Endothelial cell of umbilical vein (primary cell): ENCODE results near the gene TTI1. TPM values are rescaled to one million over a fixed set of nuclear protein-coding genes. Genes with fewer than 3 reads are reported as not detected.

Experiments used
- BruUV-seq: library from RNA; stranded (reverse); fragments of 400-500 nt; replicated peaks from 2 replicates; lab custom pipeline; 2021; lab: Mats Ljungman, UMichigan
- CTCF ChIA-PET: fragments of 300-600, 350-600 bp; sonication (Branson Sonifier 250); formaldehyde crosslinking; loops from one replicate; lab custom pipeline; 2021; ENCODE audit warnings: antibody characterized with exemption, inconsistent platforms; lab: Charles Lee
- POLR2A ChIA-PET: fragments of 300-600, 350-600 bp; sonication (Branson Sonifier 250); formaldehyde crosslinking; loops from one replicate; lab custom pipeline; 2021; ENCODE audit warnings: antibody characterized with exemption, inconsistent platforms; lab: Charles Lee
- DNase-seq: peaks from one replicate; pipeline ENCODE4 v3.0.0-alpha.2; 2011; ENCODE audit warnings: low read depth, low spot score
- FAIRE-seq: peaks from 2 replicates; lab custom pipeline; 2011; peaks lifted over from hg19 to GRCh38; lab: Jason Lieb, UNC
- H2AFZ ChIP-seq: 2 replicates; pipeline ENCODE4 v1.6.0; 2012; ENCODE audit warnings: low read depth, low read length, control low read depth, inconsistent platforms
- H3K27ac ChIP-seq: 2 replicates; pipeline ENCODE4 v1.5.1; 2011; ENCODE audit warnings: low read depth, mild to moderate bottlenecking, control low read depth, low read length, moderate library complexity; ENCODE audit not compliant: insufficient read depth
- H3K27me3 ChIP-seq, 2 experiments: 2 replicates each; pipeline versions ENCODE4 v1.6.0 to v1.6.1; 2011; ENCODE audit warnings: low read length in 2 of 2, mixed read lengths in 1 of 2; ENCODE audit not compliant: control insufficient read depth in 2 of 2, insufficient read depth in 2 of 2
- H3K36me3 ChIP-seq, 2 experiments: 2 replicates in 1 of 2; 3 replicates in 1 of 2; pipeline ENCODE4 v1.5.1; 2011; ENCODE audit warnings: low read length in 2 of 2, mild to moderate bottlenecking in 1 of 2, moderate library complexity in 1 of 2; ENCODE audit not compliant: control insufficient read depth in 2 of 2, insufficient read depth in 2 of 2; ENCODE audit errors: extremely low read depth in 1 of 2
- H3K4me1 ChIP-seq: 3 replicates; pipeline ENCODE4 v1.5.1; 2011; ENCODE audit warnings: mild to moderate bottlenecking, low read length; ENCODE audit not compliant: control insufficient read depth, insufficient read depth; ENCODE audit errors: extremely low read depth
- H3K4me2 ChIP-seq: 2 replicates; pipeline ENCODE4 v1.6.1; 2011; ENCODE audit warnings: low read length, control low read depth, mixed read lengths; ENCODE audit not compliant: insufficient read depth
- H3K4me3 ChIP-seq, 3 experiments: fragments of 200-600 bp in 1 of 3; sonication (generic), shearing (Covaris generic) in 1 of 3; replicated peaks in 1 of 3; 2 replicates each; pipeline ENCODE4 v1.5.1; 2011 to 2016; ENCODE audit warnings: control low read depth in 3 of 3, low read length in 3 of 3, mild to moderate bottlenecking in 2 of 3, inconsistent platforms in 1 of 3, low read depth in 1 of 3, moderate library complexity in 1 of 3; ENCODE audit not compliant: insufficient read depth in 1 of 3
- H3K79me2 ChIP-seq: 2 replicates; pipeline ENCODE4 v1.6.0; 2012; ENCODE audit warnings: low read length, inconsistent platforms; ENCODE audit not compliant: control insufficient read depth, insufficient read depth
- H3K9ac ChIP-seq: replicated peaks from 2 replicates; pipeline ENCODE3; 2011; ENCODE audit warnings: low read length, control low read depth; ENCODE audit not compliant: insufficient read depth; ENCODE audit errors: extremely low read depth
- H3K9me1 ChIP-seq: replicated peaks from 3 replicates; pipeline ENCODE4 v1.6.0; 2011; ENCODE audit warnings: mild to moderate bottlenecking, low read length; ENCODE audit not compliant: control insufficient read depth, insufficient read depth; ENCODE audit errors: extremely low read depth
- H3K9me3 ChIP-seq: replicated peaks from 2 replicates; pipeline ENCODE4 v1.5.1; 2012; ENCODE audit warnings: low read length, inconsistent platforms; ENCODE audit not compliant: control insufficient read depth, insufficient read depth
- H4K20me1 ChIP-seq: replicated peaks from 2 replicates; pipeline ENCODE3; 2011; ENCODE audit warnings: mild to moderate bottlenecking, low read length; ENCODE audit not compliant: control insufficient read depth, insufficient read depth; ENCODE audit errors: extremely low read depth
- CTCF ChIP-seq, 2 donors: IDR thresholded peaks; 1 replicate in 1 of 2; 2 replicates in 1 of 2; pipeline ENCODE4 v1.5.1; 2011; ENCODE audit warnings: low read length in 2 of 2, mild to moderate bottlenecking in 2 of 2, moderate library complexity in 2 of 2, control low read depth in 1 of 2, inconsistent platforms in 1 of 2, low read depth in 1 of 2; ENCODE audit not compliant: insufficient read depth in 1 of 2; ENCODE audit errors: extremely low read depth in 1 of 2
- POLR2AphosphoS5 ChIP-seq: IDR thresholded peaks from 2 replicates; pipeline ENCODE4 v1.6.1; 2012; ENCODE audit warnings: low read depth, mild to moderate bottlenecking, control low read depth, low read length, moderate library complexity; ENCODE audit not compliant: insufficient read depth
- dilution Hi-C: fragments of 300-500 bp; cut with MboI; formaldehyde crosslinking; loops from one replicate; pipeline ENCODE4 v1.15.0; 2019; ENCODE audit warnings: low sequenced_read_pairs; ENCODE audit not compliant: extremely low pct_ligation_motif_present
- intact Hi-C: fragments of 100-400 bp; cut with micrococcal nuclease; formaldehyde crosslinking; loops from one replicate; pipeline ENCODE4 v1.10.0; 2022
- polyA plus RNA-seq, 4 experiments: library from polyadenylated mRNA; depleted of rRNA in 3 of 4; stranded (reverse) in 3 of 4; unstranded in 1 of 4; fragments of >200 nt; gene quantifications; 2 replicates each; pipeline versions ENCODE4 v1.2.1 to v1.2.3, GENCODE V29; 2011 to 2012; ENCODE audit warnings: missing spikeins in 1 of 4
- total RNA-seq: library from RNA; stranded (reverse); gene quantifications from 2 replicates; pipeline ENCODE4 v1.2.3, GENCODE V29; 2021

The TTI1 gene
- total and polyA plus RNA-seq, 2 donors (not counting 3 experiments of a cell fraction or from before 2014, with no cell fraction given), result 13.2 to 23.2 TPM

- no peak for DNase-seq
- H3K36me3 ChIP-seq, result no peaks in the 10 kb centered on the region
- dilution Hi-C loops, result no loop called here
- no peak overlapping the region for H3K4me3 ChIP-seq
- H4K20me1 ChIP-seq, result no peaks in the 10 kb centered on the region
- H3K27me3 ChIP-seq, result peaks cover 0 to 6% of the 10 kb centered on the region in 2 experiments
- ChIA-PET CTCF (no interaction called here), POLR2A (no interaction called here)
- no peaks in the 10 kb centered on the region for H3K9me3 ChIP-seq
- H3K79me2 ChIP-seq, result no peaks in the 10 kb centered on the region
- H2AFZ ChIP-seq, result no peak overlapping the region
- no peaks in the 10 kb centered on the region for H3K4me1 ChIP-seq
- no peak overlapping the region for H3K9ac ChIP-seq
- no peak overlapping the region for H3K27ac ChIP-seq
- no peaks in the 10 kb centered on the region for H3K9me1 ChIP-seq
- no TSS peak for BruUV-seq
- no peak overlapping the region for H3K4me2 ChIP-seq
- intact Hi-C loops, result no loop called here
- no peak for TF ChIP-seq CTCF (IDR thresholded peaks at IDR 0.05; ENCODE audit: extremely low read depth in 1 of 2, insufficient read depth in 1 of 2, low read depth in 1 of 2, low read length in 2 of 2)
- FAIRE-seq, result no peak
These were observed 98.5 kb downstream of the TTI1 start for GRCh38 chr20:37934634-37935375.

GRCh38 chr20:37933786-37934633 is 99.2 kb downstream of the TTI1 start:
- Histone ChIP-seq H3K9me1 (no peaks in the 10 kb centered on the region), H3K27me3 (peaks cover 0 to 10% of the 10 kb centered on the region in 2 experiments), H4K20me1 (no peaks in the 10 kb centered on the region), H3K4me1 (no peaks in the 10 kb centered on the region), H3K27ac (no peak overlapping the region), H2AFZ (no peak overlapping the region), H3K9ac (no peak overlapping the region), H3K4me3 (no peak overlapping the region), H3K79me2 (no peaks in the 10 kb centered on the region), H3K36me3 (no peaks in the 10 kb centered on the region), H3K4me2 (no peak overlapping the region), H3K9me3 (no peaks in the 10 kb centered on the region)
- ChIA-PET POLR2A (no interaction called here), CTCF (no interaction called here)
- BruUV-seq, result no TSS peak
- intact Hi-C loops, result no loop called here
- no peak for TF ChIP-seq POLR2AphosphoS5
- DNase-seq, result no peak
- FAIRE-seq, result no peak
- dilution Hi-C loops, result no loop called here

Other genes starting within 250 kb of the TTI1 start
- not detected in 2 replicates for gene VSTM2L, start 130.3 kb downstream of the TTI1 start, total RNA-seq
- gene VSTM2L, start 130.3 kb downstream of the TTI1 start, polyA plus RNA-seq, result 0.18 and 0.25 TPM in 2 replicates
- gene RPRD1B, start 290 bp upstream of the TTI1 start, total RNA-seq, result 24.5 and 29.3 TPM in 2 replicates
- gene RPRD1B, start 290 bp upstream of the TTI1 start, polyA plus RNA-seq, result 11.0 and 13.0 TPM in 2 replicates
- gene TGM2, start 131.8 kb upstream of the TTI1 start, total RNA-seq, result 708 and 868 TPM in 2 replicates
- 810 and 861 TPM in 2 replicates for gene TGM2, start 131.8 kb upstream of the TTI1 start, polyA plus RNA-seq
- 0.51 and 0.58 TPM in 2 replicates for gene KIAA1755, start 227.3 kb upstream of the TTI1 start, total RNA-seq
- 0.36 and 0.37 TPM in 2 replicates for gene KIAA1755, start 227.3 kb upstream of the TTI1 start, polyA plus RNA-seq